Nucleus accumbens (tissue), 56 donors: ENCODE results near the gene ADAMTSL3.

Experiments
- DNase-seq, 56 donors: peaks; one replicate each; lab custom pipeline; 2025; lab: John Stamatoyannopoulos, UW

Gene ADAMTSL3

GRCh38 chr15:83816124-83816883 lies 162.4 kb downstream of the ADAMTSL3 start:
- no peak for DNase-seq

- DNase-seq, result no peak
Observed at GRCh38 chr15:83818591-83818990, 164.7 kb downstream of the ADAMTSL3 start.

- DNase-seq, result no peak
Observed at GRCh38 chr15:83830381-83830780, 176.5 kb downstream of the ADAMTSL3 start.

- DNase-seq, result no peak
Observed at GRCh38 chr15:83833569-83833968, 179.6 kb downstream of the ADAMTSL3 start.

GRCh38 chr15:83835479-83835878 lies 181.6 kb downstream of the ADAMTSL3 start:
- DNase-seq, result no peak

- peak in 41 of 56 donors; percentile 0 to 69 (median 12) for DNase-seq
Observed at GRCh38 chr15:83837945-83838571, 184.1 kb downstream of the ADAMTSL3 start.

GRCh38 chr15:83838763-83839162 lies 184.8 kb downstream of the ADAMTSL3 start:
- no peak for DNase-seq

- no peak for DNase-seq
Observed at GRCh38 chr15:83842281-83842680, 188.4 kb downstream of the ADAMTSL3 start.

GRCh38 chr15:83843471-83843871 lies 189.5 kb downstream of the ADAMTSL3 start:
- DNase-seq, result no peak

- no peak for DNase-seq
Observed at GRCh38 chr15:83844742-83845141, 190.8 kb downstream of the ADAMTSL3 start.

- DNase-seq, result no peak
Observed at GRCh38 chr15:83845230-83845629, 191.3 kb downstream of the ADAMTSL3 start.

- DNase-seq, result no peak
Observed at GRCh38 chr15:83846847-83847246, 192.9 kb downstream of the ADAMTSL3 start.

GRCh38 chr15:83848315-83849050 lies 194.6 kb downstream of the ADAMTSL3 start:
- no peak for DNase-seq

GRCh38 chr15:83850015-83850414 lies 196.1 kb downstream of the ADAMTSL3 start:
- no peak for DNase-seq

- DNase-seq, result no peak
Observed at GRCh38 chr15:83850501-83851245, 196.8 kb downstream of the ADAMTSL3 start.

GRCh38 chr15:83853232-83853631 lies 199.3 kb downstream of the ADAMTSL3 start:
- no peak for DNase-seq

- no peak for DNase-seq
Observed at GRCh38 chr15:83854321-83854720, 200.4 kb downstream of the ADAMTSL3 start.

- no peak for DNase-seq
Observed at GRCh38 chr15:83854950-83855707, 201.2 kb downstream of the ADAMTSL3 start.

GRCh38 chr15:83855956-83856355 lies 202.0 kb downstream of the ADAMTSL3 start:
- no peak for DNase-seq
